ENCODE measurements around the gene SERPINC1. TPM values are rescaled to one million over a fixed set of nuclear protein-coding genes. Genes with fewer than 3 reads are reported as not detected.

SERPINC1 gene
- total and polyA plus RNA-seq, 2 of the 8 experiments (the other 6 are each of a cell fraction or from before 2014, with no cell fraction given), result 0.08 TPM; not detected in 1

- H3K36me3 ChIP-seq (ENCODE audit: control insufficient read depth in 2 of 4, insufficient read depth in 4 of 4, low read length in 3 of 4), result peaks cover 6 to 57% (median 25%) of the 10 kb centered on the region in 4 experiments; a peak in 7 of 8 replicates
- WGBS, 2 experiments (ENCODE audit: extremely low coverage in 1 of 2, insufficient coverage in 1 of 2, insufficient read length in 1 of 2, insufficient replicate concordance in 2 of 2, low coverage in 1 of 2, low lambda C conversion rate in 2 of 2, missing lambda C conversion rate in 1 of 2), result 90% methylated on average over 2 of the region's 2 CpGs; no CpG with 5 or more reads in 1 of the 2 experiments
- H2AFZ ChIP-seq (ENCODE audit: low read length), result no peak overlapping the region
- no peak overlapping the region for H4K5ac ChIP-seq (ENCODE audit: insufficient read length, low read depth, low read length)
- H3K9ac ChIP-seq (replicated peaks in 1 of 4; ENCODE audit: extremely low read depth in 1 of 4, low read depth in 3 of 4, low read length in 3 of 4), result no peak overlapping the region
- no peak for TF ChIP-seq CEBPB (IDR thresholded peaks at IDR 0.05; ENCODE audit: low read depth, low read length)
- TF ChIP-seq POLR2AphosphoS5 (IDR thresholded peaks at IDR 0.05; ENCODE audit: low read depth, low read length), result 0 out of 2 replicates have a peak, but pooled peaks have one; percentile 40
- DNase-seq (ENCODE audit: low read depth in 1 of 2, low spot score in 2 of 2) (no peak), FAIRE-seq (no peak)
- no peak overlapping the region for H2BK20ac ChIP-seq (ENCODE audit: low read length)
- H3K23ac ChIP-seq (ENCODE audit: insufficient read length), result no peak overlapping the region
- no peak overlapping the region for H4K8ac ChIP-seq (ENCODE audit: extremely low read depth, insufficient read depth, low read length)
- no peak overlapping the region for H3K27ac ChIP-seq (ENCODE audit: low read depth, low read length)
- H3K4ac ChIP-seq (replicated peaks; ENCODE audit: insufficient read length, low read depth, low read length), result no peak overlapping the region
- H3K4me3 ChIP-seq (ENCODE audit: extremely low read depth in 1 of 4, insufficient read depth in 2 of 4, low read depth in 3 of 4, low read length in 4 of 4), result no peak overlapping the region
- no peaks in the 10 kb centered on the region for H3K79me2 ChIP-seq (ENCODE audit: control insufficient read depth in 1 of 2, insufficient read depth in 2 of 2, low read length in 2 of 2)
- H3K23me2 ChIP-seq (ENCODE audit: low read depth, low read length), result no peaks in the 10 kb centered on the region
- ChIA-PET POLR2A (ENCODE audit: partially characterized antibody) (interaction anchor here (1.0 to 17.5 kb wide), 5 partner anchors 8 to 165 kb away, joined by 3 to 475 read pairs (median 4); partner anchors contain the start of genes GAS5, RC3H1 and ZBTB37), CTCF (ENCODE audit: partially characterized antibody) (interaction anchor here (0.5 kb wide), 1 partner anchor 111 kb away, joined by 3 read pairs; no protein-coding TSS in a partner anchor)
- no peak overlapping the region for H2AK5ac ChIP-seq (ENCODE audit: low read depth, low read length)
- no peak overlapping the region for H2BK15ac ChIP-seq (ENCODE audit: low read length)
- no peaks in the 10 kb centered on the region for H3K79me1 ChIP-seq (ENCODE audit: low read depth, low read length)
- H2BK120ac ChIP-seq (replicated peaks; ENCODE audit: low read depth, low read length), result no peak overlapping the region
- H3K4me2 ChIP-seq (ENCODE audit: insufficient read depth in 1 of 2, low read depth in 2 of 2, low read length in 2 of 2), result no peak overlapping the region
- peaks cover 0 to 1% of the 10 kb centered on the region in 2 experiments for H4K20me1 ChIP-seq (replicated peaks in 1 of 2; ENCODE audit: control insufficient read depth in 1 of 2, insufficient read depth in 2 of 2, low read length in 2 of 2)
- no peak overlapping the region for H2BK12ac ChIP-seq (ENCODE audit: low read depth, low read length)
- no peak overlapping the region for H3K14ac ChIP-seq (ENCODE audit: insufficient read length)
- H3K9me3 ChIP-seq (ENCODE audit: insufficient read depth in 2 of 2, low read depth in 1 of 2, low read length in 1 of 2), result no peaks in the 10 kb centered on the region
- H3K4me1 ChIP-seq (replicated peaks in 1 of 4; ENCODE audit: control insufficient read depth in 3 of 4, insufficient read depth in 4 of 4, low read length in 3 of 4), result peaks cover 0 to 9% (median 4%) of the 10 kb centered on the region in 4 experiments; a peak in 5 of 7 replicates
- no peak overlapping the region for H3K18ac ChIP-seq (ENCODE audit: extremely low read depth, low read length)
- H3K27me3 ChIP-seq (replicated peaks in 1 of 4; ENCODE audit: control insufficient read depth in 3 of 4, extremely low read depth in 1 of 4, insufficient read depth in 3 of 4, low read length in 3 of 4), result no peaks in the 10 kb centered on the region
- no peak overlapping the region for H2BK5ac ChIP-seq (ENCODE audit: low read depth, low read length)
- H3K56ac ChIP-seq (replicated peaks; ENCODE audit: insufficient read length, low read depth, low read length), result no peak overlapping the region
- no peak overlapping the region for H4K91ac ChIP-seq (replicated peaks; ENCODE audit: insufficient read length, low read length)
Measured at GRCh38 chr1:173856903-173857302, 60.2 kb downstream of the SERPINC1 start.

Data from H1 (cell line).